MCF 10A (cell line): ENCODE data around the gene CD109. TPM values are rescaled to one million over a fixed set of nuclear protein-coding genes. Genes with fewer than 3 reads are reported as not detected.

ENCODE experiments used
- BruUV-seq: library from RNA; stranded (reverse); fragments of 400-500 nt; replicated peaks from 2 replicates; lab custom pipeline; 2021; lab: Mats Ljungman, UMichigan
- CTCF ChIA-PET: fragments of 300-600 bp; sonication (Branson Sonifier 250); formaldehyde crosslinking; extraction: SDS; loops from one replicate; lab custom pipeline; 2021; ENCODE audit warnings: antibody characterized with exemption, inconsistent platforms; lab: Yijun Ruan, JAX
- POLR2A ChIA-PET: fragments of 300-600, 350-650 bp; sonication (Branson Sonifier 250); formaldehyde crosslinking; extraction: SDS; loops from one replicate; lab custom pipeline; 2020; ENCODE audit warnings: antibody characterized with exemption, inconsistent platforms; lab: Yijun Ruan, JAX
- DNase-seq: peaks from one replicate; pipeline ENCODE4 v3.0.0-alpha.2; 2018; ENCODE audit not compliant: unreplicated experiment
- H3K27ac Mint-ChIP-seq: one replicate; pipeline ENCODE4 v1.8.0; 2022; ENCODE audit warnings: mild to moderate bottlenecking, low read depth, mixed read lengths; ENCODE audit not compliant: unreplicated experiment
- H3K27me3 Mint-ChIP-seq: one replicate; pipeline ENCODE4 v1.8.0; 2022; ENCODE audit warnings: mixed read lengths; ENCODE audit not compliant: insufficient read depth, unreplicated experiment
- H3K36me3 Mint-ChIP-seq: one replicate; pipeline ENCODE4 v1.8.0; 2022; ENCODE audit warnings: mild to moderate bottlenecking, moderate library complexity, mixed read lengths; ENCODE audit not compliant: insufficient read depth, unreplicated experiment
- H3K4me1 Mint-ChIP-seq: one replicate; pipeline ENCODE4 v1.8.0; 2022; ENCODE audit warnings: mixed read lengths; ENCODE audit not compliant: insufficient read depth, unreplicated experiment
- H3K4me3 Mint-ChIP-seq: one replicate; pipeline ENCODE4 v1.8.0; 2022; ENCODE audit warnings: mild to moderate bottlenecking, moderate library complexity, mixed read lengths; ENCODE audit not compliant: unreplicated experiment
- H3K9me3 Mint-ChIP-seq: one replicate; pipeline ENCODE4 v1.8.0; 2022; ENCODE audit warnings: mixed read lengths; ENCODE audit not compliant: unreplicated experiment
- intact Hi-C: fragments of 100-400 bp; cut with micrococcal nuclease; formaldehyde crosslinking; loops from 2 replicates; pipeline ENCODE4 v1.14.1; 2022
- total RNA-seq: library from RNA; stranded (reverse); gene quantifications from 2 replicates; pipeline ENCODE4 v1.2.3, GENCODE V29; 2022
- TF ChIP-seq, protein P1 (sequence below): fragments of 200-600 bp; IDR thresholded peaks from one replicate; pipeline ENCODE4 v1.8.0; 2022; ENCODE audit warnings: antibody characterized with exemption, mild to moderate bottlenecking; ENCODE audit not compliant: unreplicated experiment

The CD109 gene
- total RNA-seq, 1 experiment from 2014 or later = 94.5 TPM

DNA sequence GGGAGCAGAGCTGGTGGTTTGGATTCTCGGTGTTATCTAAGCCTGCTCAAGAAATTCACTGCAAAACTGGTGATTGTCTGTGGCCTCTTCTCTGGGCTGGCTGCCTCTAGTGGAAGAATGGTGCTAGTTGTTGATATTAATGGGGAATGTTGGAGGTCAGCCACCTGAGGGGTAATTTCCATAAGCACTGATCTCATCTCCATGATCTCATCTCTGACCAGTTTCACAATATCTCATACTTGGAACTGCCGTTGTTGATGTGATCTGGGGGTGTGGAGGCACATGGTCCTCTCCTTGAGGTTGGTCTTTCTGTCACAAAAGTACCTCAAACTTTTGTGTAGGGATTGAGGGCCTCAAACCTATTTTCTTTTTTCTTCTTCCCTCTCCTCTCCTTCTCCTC is 102.6 kb downstream of the CD109 start:
- Mint-ChIP-seq H3K27ac (peak overlapping the region; percentile 80), H3K4me1 (peaks cover 20% of the 10 kb centered on the region), H3K36me3 (peaks cover 67% of the 10 kb centered on the region), H3K9me3 (no peaks in the 10 kb centered on the region), H3K27me3 (no peaks in the 10 kb centered on the region), H3K4me3 (no peak overlapping the region)
- CTCF ChIA-PET = interaction anchor here (1.3 to 1.8 kb wide), 2 partner anchors 15 to 66 kb away, joined by 3 to 6 read pairs; no protein-coding TSS in a partner anchor
- no TSS peak for BruUV-seq
- TF ChIP-seq, protein P1, sequence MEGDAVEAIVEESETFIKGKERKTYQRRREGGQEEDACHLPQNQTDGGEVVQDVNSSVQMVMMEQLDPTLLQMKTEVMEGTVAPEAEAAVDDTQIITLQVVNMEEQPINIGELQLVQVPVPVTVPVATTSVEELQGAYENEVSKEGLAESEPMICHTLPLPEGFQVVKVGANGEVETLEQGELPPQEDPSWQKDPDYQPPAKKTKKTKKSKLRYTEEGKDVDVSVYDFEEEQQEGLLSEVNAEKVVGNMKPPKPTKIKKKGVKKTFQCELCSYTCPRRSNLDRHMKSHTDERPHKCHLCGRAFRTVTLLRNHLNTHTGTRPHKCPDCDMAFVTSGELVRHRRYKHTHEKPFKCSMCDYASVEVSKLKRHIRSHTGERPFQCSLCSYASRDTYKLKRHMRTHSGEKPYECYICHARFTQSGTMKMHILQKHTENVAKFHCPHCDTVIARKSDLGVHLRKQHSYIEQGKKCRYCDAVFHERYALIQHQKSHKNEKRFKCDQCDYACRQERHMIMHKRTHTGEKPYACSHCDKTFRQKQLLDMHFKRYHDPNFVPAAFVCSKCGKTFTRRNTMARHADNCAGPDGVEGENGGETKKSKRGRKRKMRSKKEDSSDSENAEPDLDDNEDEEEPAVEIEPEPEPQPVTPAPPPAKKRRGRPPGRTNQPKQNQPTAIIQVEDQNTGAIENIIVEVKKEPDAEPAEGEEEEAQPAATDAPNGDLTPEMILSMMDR = peak; percentile 47
- POLR2A ChIA-PET = no interaction called here
- DNase-seq = peak; percentile 86
- intact Hi-C loops = no loop called here

DNA sequence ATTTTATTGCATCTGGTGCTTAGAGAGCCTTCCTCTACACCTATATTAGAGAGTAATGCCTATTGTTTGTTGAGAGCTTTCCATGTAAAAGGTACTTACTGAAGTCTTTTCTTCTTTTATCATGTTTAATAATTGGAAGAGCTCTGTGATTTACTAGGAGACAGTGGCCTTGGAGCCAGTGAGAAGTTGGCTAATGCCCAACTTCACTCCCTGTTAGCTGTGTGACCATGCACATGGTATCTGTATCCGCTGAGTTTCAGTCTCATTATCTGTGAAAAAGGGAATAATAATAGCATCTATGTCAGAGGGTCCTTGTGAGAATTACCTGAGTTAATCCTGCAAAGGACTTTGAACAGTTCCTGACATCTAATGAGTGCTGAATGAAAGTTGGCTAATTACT is 105.0 kb downstream of the CD109 start:
- ChIA-PET POLR2A (interaction anchor here (0.5 to 1.4 kb wide), 2 partner anchors 29 to 286 kb away, joined by 3 read pairs; no protein-coding TSS in a partner anchor), CTCF (interaction anchor here (0.7 to 1.2 kb wide), 3 partner anchors 10 to 1409 kb away, joined by 3 to 7 read pairs (median 3); no protein-coding TSS in a partner anchor)
- Mint-ChIP-seq H3K36me3 (peaks cover 64% of the 10 kb centered on the region), H3K27ac (no peak overlapping the region), H3K4me1 (peaks cover 30% of the 10 kb centered on the region), H3K9me3 (no peaks in the 10 kb centered on the region), H3K27me3 (no peaks in the 10 kb centered on the region), H3K4me3 (no peak overlapping the region)
- BruUV-seq = no TSS peak
- TF ChIP-seq, protein P1 = no peak
- intact Hi-C loops = no loop called here
- no peak for DNase-seq

DNA sequence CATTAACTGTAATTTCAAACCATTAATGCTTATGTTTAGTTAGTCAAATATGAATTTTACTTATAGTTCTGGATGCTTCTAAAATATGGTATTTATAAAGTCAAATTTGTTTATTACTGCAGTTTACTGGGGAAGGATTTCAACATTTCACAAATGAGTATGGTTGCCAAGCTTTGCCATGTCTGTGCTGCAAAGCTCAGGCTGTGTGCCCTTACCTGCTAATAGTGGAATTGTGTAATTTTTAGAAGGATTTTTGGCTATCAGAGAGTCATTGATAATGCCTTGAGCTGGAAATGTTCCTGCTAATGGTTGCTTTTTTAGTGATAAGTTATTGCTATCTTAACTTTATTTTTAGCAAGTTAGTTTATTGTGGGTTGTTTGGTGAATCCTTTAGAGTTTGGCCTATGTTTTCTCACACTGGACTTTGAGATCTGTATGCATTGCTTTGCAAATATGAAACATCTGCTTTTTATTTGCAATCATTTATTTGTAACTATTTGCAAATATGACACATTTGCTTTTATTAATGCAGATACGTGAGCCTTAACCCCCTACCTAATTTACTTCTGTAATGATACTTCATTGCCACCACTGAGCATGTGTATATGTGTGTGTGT is 105.8 kb downstream of the CD109 start:
- intact Hi-C loops = no loop called here
- H3K36me3 Mint-ChIP-seq = peaks cover 69% of the 10 kb centered on the region
- TF ChIP-seq, protein P1 = no peak
- no peak overlapping the region for H3K27ac Mint-ChIP-seq
- CTCF ChIA-PET = no interaction called here
- no peaks in the 10 kb centered on the region for H3K9me3 Mint-ChIP-seq
- BruUV-seq = no TSS peak
- no peaks in the 10 kb centered on the region for H3K27me3 Mint-ChIP-seq
- no peak for DNase-seq
- H3K4me3 Mint-ChIP-seq = no peak overlapping the region
- H3K4me1 Mint-ChIP-seq = peaks cover 30% of the 10 kb centered on the region
- POLR2A ChIA-PET = no interaction called here

DNA sequence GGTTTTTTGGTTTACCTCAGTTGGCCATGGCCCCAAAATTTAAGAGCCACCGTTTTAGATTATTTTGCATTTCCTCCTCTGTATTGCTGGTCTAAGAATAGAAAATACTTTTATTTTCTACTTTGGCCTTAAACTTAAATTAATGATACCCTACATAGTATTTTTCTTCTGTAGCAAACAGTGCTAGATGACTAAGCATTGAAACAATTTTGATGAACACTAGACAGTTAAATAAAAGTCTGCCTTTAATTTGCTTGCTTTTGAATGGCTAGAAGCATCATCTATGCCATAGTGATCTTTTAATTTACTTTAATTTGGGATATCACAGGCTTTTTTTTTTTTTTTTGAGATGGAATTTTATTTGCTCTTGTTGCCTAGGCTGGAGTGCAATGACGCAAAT is 106.4 kb downstream of the CD109 start:
- H3K4me3 Mint-ChIP-seq = no peak overlapping the region
- H3K9me3 Mint-ChIP-seq = no peaks in the 10 kb centered on the region
- peaks cover 30% of the 10 kb centered on the region for H3K4me1 Mint-ChIP-seq
- DNase-seq = no peak
- H3K27me3 Mint-ChIP-seq = no peaks in the 10 kb centered on the region
- peaks cover 69% of the 10 kb centered on the region for H3K36me3 Mint-ChIP-seq
- intact Hi-C loops = no loop called here
- no peak overlapping the region for H3K27ac Mint-ChIP-seq
- no TSS peak for BruUV-seq
- TF ChIP-seq, protein P1 = no peak
- ChIA-PET POLR2A (interaction anchor here (0.5 kb wide), 1 partner anchor 157 kb away, joined by 3 read pairs; no protein-coding TSS in a partner anchor), CTCF (interaction anchor here (0.7 to 1.7 kb wide), 3 partner anchors 11 to 493 kb away, joined by 3 to 6 read pairs (median 3); no protein-coding TSS in a partner anchor)
